ENCODE measurements around the gene LRP1B. TPM values are rescaled to one million over a fixed set of nuclear protein-coding genes. Genes with fewer than 3 reads are reported as not detected.

The LRP1B gene
- total RNA-seq, 1 donor from 2014 or later: 4.6 TPM

- no peak for DNase-seq
Observed at GRCh38 chr2:140801311-140801710, 1329.5 kb downstream of the LRP1B start.

- no peak for DNase-seq
Observed at GRCh38 chr2:140797718-140798117, 1333.1 kb downstream of the LRP1B start.

GRCh38 chr2:140791802-140792201 is 1339.0 kb downstream of the LRP1B start:
- DNase-seq: no peak

DNA sequence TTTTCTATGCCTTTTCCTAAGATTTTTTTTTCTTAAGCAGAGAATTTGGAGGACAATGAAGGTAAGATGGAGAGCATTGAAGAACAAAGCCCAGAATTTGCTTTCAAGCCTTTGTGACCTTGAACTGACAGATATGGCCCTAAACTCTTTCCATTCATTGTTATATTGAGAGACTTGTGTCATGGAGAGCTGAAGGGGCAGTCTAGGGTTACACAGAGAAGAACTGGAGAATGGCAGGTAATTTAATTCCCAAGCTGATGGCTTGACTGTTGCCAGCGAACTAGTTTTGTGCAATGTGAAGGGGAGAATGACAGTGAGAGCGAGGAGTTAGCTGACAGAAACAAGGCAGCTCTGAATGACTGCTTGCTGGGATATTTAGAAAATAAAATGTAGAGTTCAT is 1344.2 kb downstream of the LRP1B start:
- peak; percentile 4 for DNase-seq

- DNase-seq: no peak
Observed at GRCh38 chr2:140775411-140775810, 1355.4 kb downstream of the LRP1B start.

DNA sequence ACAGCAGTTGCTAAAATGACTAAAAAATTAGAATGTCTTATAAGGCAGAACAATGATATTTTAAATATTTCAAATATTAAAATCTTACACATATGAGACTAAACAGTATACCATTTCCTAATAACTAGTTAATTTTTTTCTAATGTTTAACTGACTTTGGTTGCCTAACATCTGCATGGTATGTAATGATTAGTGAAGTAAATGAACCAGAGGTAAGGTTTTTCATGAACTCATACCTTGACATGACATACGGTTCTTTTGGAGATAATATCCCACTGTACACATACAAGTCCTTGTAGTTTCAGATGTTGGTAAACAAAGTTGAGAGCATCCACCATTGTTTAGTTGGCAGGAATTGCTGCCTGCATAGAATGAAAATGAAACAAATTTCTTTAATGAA is 1360.2 kb downstream of the LRP1B start:
- DNase-seq: no peak

- no peak for DNase-seq
Observed at GRCh38 chr2:140761807-140762206, 1369.0 kb downstream of the LRP1B start.

DNA sequence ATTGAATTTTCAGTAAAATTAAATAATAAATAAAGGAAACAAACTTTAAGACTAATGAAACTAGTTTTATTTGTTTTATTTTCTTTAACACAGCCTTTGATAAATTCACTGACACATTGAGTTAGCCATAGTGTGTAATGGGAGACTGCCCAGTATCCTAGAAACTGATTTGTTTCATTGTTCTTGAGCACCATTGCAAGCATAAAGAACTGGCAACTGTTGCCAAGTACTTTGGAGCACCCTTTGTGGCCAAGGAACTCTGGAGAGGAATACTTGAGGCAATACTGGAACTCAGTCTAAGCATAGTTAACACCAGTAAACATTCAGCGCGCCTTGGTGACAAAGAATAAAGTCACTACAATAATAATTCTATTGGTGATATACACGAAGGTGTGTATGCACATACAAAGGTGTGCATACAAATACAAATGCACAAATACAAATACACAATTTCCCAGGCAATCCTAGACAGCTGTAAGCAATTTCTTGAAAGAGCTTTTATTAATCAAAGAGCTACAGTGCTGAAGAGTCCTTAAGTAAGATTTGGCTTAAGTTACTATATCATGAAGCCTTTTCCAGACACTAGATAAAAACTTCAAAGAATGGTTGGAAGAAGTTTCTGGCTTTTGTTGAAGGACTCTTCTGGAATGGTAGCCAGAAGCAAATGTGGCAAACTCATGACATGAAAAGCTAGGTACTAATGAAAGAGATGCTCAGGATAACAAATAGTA is 1371.2 kb downstream of the LRP1B start:
- DNase-seq: no peak

DNA sequence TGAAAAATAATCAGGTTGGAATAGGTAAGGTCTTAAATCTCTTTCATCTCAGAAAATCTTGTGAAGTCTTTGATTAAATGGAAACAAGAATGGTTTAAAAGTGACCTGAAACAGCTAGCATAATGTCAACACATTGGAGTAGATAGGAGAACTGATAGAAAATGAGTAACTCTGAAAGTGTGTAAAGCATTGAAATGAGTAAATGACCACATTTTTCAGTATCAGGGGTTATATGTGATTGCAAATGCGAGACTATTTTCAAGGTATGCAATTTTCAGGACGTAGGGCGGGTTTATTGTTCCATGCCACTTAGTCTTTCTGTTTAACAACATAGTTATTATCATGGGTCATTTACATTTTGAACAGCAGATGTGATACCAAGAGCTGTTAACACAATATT is 1383.2 kb downstream of the LRP1B start:
- DNase-seq: no peak

DNA sequence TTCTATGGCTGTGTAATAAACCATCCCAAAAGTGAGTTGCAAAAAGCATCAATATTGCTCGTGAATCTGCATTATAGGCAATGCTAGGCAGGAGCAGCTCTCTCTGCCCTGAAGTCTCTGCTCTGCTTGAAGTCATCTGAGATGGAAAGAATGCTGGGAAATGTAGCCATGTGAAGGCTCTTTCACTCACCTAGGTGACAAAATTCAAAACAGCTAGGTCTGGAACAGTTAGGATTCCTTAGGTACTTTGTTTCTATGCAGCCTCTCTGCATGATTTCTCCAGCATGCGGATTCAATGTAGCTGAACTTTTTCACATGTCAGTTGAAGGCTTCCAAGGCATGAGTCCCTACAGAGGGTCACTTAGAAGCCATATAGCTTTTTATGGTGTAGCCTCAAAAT is 1383.7 kb downstream of the LRP1B start:
- DNase-seq: no peak

- DNase-seq: no peak
Observed at GRCh38 chr2:140744379-140744778, 1386.4 kb downstream of the LRP1B start.

DNA sequence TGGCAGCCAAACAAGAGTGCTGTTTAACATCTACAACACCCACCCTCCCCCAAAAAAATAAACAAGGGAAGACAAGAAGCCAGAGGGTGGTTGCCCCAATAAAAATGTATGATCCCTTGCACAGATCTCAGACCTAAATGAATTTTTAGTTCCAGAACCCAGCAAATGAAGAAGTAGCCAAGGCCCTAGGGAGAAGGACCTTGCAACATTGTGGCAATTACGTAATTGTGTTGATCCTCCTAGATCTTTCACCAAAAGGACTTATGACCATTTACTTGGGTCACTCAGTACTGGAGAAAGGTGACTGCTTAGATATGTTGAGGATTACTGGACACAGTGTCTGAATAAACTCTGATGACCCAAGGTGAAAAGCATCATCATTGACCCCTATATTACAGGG is 1393.8 kb downstream of the LRP1B start:
- no peak for DNase-seq

GRCh38 chr2:140734992-140735391 is 1395.8 kb downstream of the LRP1B start:
- no peak for DNase-seq

- DNase-seq: no peak
Observed at GRCh38 chr2:140718999-140719398, 1411.8 kb downstream of the LRP1B start.

- DNase-seq: no peak
Observed at GRCh38 chr2:140717481-140717880, 1413.3 kb downstream of the LRP1B start.

DNA sequence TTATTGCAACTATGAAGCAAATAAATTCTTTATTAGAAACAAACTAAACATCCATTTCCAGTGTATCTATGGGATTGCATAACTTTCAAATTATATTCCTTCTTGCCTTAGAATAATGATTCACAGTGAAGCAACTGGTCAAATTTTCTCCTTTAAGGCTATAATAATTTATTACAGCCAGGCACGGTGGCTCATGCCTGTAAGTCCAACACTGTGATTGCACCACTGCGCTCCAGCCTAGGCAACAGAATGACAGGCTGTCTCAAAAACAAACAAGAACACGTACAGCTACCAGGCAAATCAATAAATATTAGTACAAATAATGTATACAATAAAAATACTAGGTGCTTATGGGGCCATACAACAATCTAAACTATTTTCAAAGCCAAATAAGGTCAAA is 1416.2 kb downstream of the LRP1B start:
- no peak for DNase-seq

DNA sequence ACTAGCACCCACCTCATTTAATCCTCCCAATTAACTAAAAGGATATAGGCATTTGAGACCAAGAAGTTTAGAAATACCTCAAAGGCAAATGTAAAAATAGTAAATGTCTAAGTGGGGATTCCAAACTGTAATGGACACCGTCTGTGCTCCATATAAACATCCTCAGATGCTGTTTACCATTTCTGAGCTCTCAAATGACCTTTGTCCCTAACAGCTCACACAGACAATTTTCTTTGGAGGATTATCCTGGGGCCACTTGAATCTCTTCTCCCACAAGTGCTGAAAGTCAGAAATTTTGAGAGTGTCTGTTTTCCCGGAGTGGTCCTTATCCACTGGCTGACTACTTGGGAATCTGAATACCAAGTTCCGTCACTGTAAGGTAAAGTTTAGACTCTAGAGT is 1418.9 kb downstream of the LRP1B start:
- DNase-seq: peak; percentile 5

DNA sequence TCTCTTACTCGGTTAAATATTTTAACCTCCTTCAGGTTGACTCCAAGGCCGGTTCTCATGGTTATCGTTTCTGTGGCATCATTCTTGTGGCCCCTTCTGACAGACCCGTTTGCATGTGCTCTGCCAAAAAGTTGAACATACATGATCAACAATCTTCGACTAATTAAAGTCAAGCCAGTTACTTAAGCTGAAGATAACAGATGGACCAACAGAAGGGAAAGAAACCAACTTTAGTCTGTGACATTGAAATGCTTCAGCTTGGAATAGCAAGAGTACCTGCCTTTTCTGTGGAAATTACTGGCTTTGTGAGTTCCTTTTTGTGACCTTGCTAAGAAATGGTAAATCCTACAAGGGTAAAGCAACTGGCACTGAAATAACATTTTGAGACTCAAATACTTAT is 1429.1 kb downstream of the LRP1B start:
- DNase-seq: no peak

GRCh38 chr2:140698636-140699035 is 1432.2 kb downstream of the LRP1B start:
- no peak for DNase-seq

DNA sequence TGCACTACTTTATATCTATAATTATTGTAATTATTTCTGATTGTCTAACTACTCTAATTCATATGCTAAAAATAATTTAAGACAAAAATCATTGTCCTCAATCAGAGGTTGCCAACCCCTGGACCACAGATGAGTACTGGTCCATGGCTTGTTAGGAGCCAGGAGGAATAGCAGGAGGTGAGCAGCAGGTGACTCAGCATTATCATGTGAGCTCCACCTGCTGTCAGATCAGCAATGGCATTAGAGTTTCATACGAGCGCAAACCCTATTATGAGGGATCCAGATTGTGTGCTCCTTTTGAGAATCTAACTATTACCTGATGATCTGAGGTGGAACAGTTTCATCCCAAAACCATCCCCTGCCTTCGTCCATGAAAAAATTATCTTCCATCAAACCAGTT is 1434.4 kb downstream of the LRP1B start:
- DNase-seq: no peak

- DNase-seq: no peak
Observed at GRCh38 chr2:140695155-140695554, 1435.7 kb downstream of the LRP1B start.

- no peak for DNase-seq
Observed at GRCh38 chr2:140687825-140688224, 1443.0 kb downstream of the LRP1B start.

- no peak for DNase-seq
Observed at GRCh38 chr2:140683658-140684057, 1447.2 kb downstream of the LRP1B start.

GRCh38 chr2:140680862-140681261 is 1450.0 kb downstream of the LRP1B start:
- no peak for DNase-seq

DNA sequence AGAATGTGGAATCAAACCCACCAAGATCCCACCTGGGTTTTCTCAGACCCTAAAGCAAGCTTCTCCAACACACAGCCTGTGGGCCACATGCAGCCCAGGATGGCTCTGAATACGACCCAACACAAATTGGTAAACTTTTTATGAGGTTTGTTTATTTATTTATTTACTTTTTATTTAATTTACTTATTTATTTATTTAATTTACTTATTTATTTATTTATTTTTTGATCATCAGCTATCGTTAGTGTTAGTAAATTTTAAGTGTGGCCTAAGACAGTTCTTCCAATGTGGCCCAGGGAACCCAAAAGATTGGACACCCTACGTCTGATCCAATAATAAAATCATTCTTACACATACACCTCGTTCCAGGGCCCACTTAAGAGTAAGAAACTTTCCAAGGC is 1451.1 kb downstream of the LRP1B start:
- no peak for DNase-seq

Data from tongue (tissue), 2 donors.